K562 (cell line): Measurements from ENCODE around the gene FYB1. TPM values are rescaled to one million over a fixed set of nuclear protein-coding genes. Genes with fewer than 3 reads are reported as not detected.

ENCODE experiments used
- DPF2 ChIP-seq: fragments of 450-650 bp; IDR thresholded peaks from 2 replicates; pipeline ENCODE4 v1.6.1; 2016
- ELF2 ChIP-seq: fragments of 250-450 bp; sonication (Bioruptor Pico); IDR thresholded peaks from 2 replicates; pipeline ENCODE4 v1.5.0; 2021; ENCODE audit warnings: mild to moderate bottlenecking
- EP300 ChIP-seq: IDR thresholded peaks from 2 replicates; pipeline ENCODE4 v1.6.1; 2012; ENCODE audit warnings: low read length, improper control_type of control experiment
- ESRRA ChIP-seq: fragments of 450-650 bp; IDR thresholded peaks from 2 replicates; pipeline ENCODE4 v1.6.1; 2014; ENCODE audit warnings: low read depth, mild to moderate bottlenecking, moderate library complexity, borderline replicate concordance
- FOSL1 ChIP-seq: fragments of 200-800 bp; sonication (Bioruptor generic); conservative IDR thresholded peaks from 2 replicates; pipeline ENCODE4 v1.6.1; 2016; ENCODE audit warnings: missing genetic modification characterization, missing compliant biosample characterization
- HDAC8 ChIP-seq: fragments of 450-650 bp; IDR thresholded peaks from 2 replicates; pipeline ENCODE4 v1.6.1; 2016; ENCODE audit warnings: mild to moderate bottlenecking, missing genetic modification characterization, moderate library complexity, missing compliant biosample characterization
- HLTF ChIP-seq: fragments of 450-650 bp; IDR thresholded peaks from 2 replicates; pipeline ENCODE4 v1.6.1; 2016
- NKRF ChIP-seq: fragments of 450-650 bp; IDR thresholded peaks from 2 replicates; pipeline ENCODE4 v1.6.1; 2016; ENCODE audit warnings: borderline replicate concordance
- NR2C1 ChIP-seq, 2 experiments: fragments of 450-650 bp; IDR thresholded peaks; 2 replicates each; pipeline ENCODE4 v1.6.1; 2017; ENCODE audit warnings: mild to moderate bottlenecking in 2 of 2, antibody characterized with exemption in 1 of 2, inconsistent platforms in 1 of 2, missing compliant biosample characterization in 1 of 2, missing genetic modification characterization in 1 of 2
- NR2C2 ChIP-seq, 2 experiments: fragments of 200-800 bp in 1 of 2; sonication (Bioruptor generic) in 1 of 2; sonication (generic) in 1 of 2; formaldehyde crosslinking in 1 of 2; IDR thresholded peaks; 2 replicates each; pipeline versions ENCODE4 v1.6.1 to v1.8.0; 2016 to 2022; ENCODE audit warnings: mild to moderate bottlenecking in 1 of 2, missing compliant biosample characterization in 1 of 2, missing genetic modification characterization in 1 of 2, missing genetic modification reagents in 1 of 2
- PPARD ChIP-seq: fragments of 250-450 bp; sonication (Bioruptor Pico); IDR thresholded peaks from 2 replicates; pipeline ENCODE4 v1.8.0; 2022; ENCODE audit warnings: inconsistent platforms, mild to moderate bottlenecking, moderate library complexity
- PRMT5 ChIP-seq: sonication (generic); formaldehyde crosslinking; IDR thresholded peaks from 2 replicates; pipeline ENCODE4 v1.5.0; 2020; ENCODE audit warnings: missing genetic modification reagents
- PRPF4 ChIP-seq: fragments of 200-400 bp; formaldehyde crosslinking; IDR thresholded peaks from one replicate; pipeline ENCODE4 v1.6.1; 2017; ENCODE audit warnings: low read length, low read depth, mild to moderate bottlenecking; ENCODE audit not compliant: insufficient read depth, poor library complexity, severe bottlenecking
- PYGO2 ChIP-seq: fragments of 450-650 bp; IDR thresholded peaks from 2 replicates; pipeline ENCODE4 v1.6.1; 2016; ENCODE audit warnings: mild to moderate bottlenecking, missing genetic modification characterization, moderate library complexity, missing compliant biosample characterization
- THAP12 ChIP-seq: fragments of 250-450 bp; sonication (Bioruptor Pico); IDR thresholded peaks from 2 replicates; pipeline ENCODE4 v1.9.0; 2021; ENCODE audit warnings: mild to moderate bottlenecking, inconsistent platforms
- ZFP91 ChIP-seq: sonication (generic); formaldehyde crosslinking; IDR thresholded peaks from 2 replicates; pipeline ENCODE4 v1.8.0; 2022; ENCODE audit warnings: mild to moderate bottlenecking, missing genetic modification reagents
- ZNF143 ChIP-seq: sonication (generic); formaldehyde crosslinking; IDR thresholded peaks from 2 replicates; pipeline ENCODE4 v1.9.0; 2022; ENCODE audit warnings: mild to moderate bottlenecking, missing genetic modification reagents
- ZNF24 ChIP-seq: fragments of 450-650 bp; IDR thresholded peaks from 2 replicates; pipeline ENCODE4 v1.6.1; 2016
- ZNF766 ChIP-seq: fragments of 200-800 bp; sonication (Bioruptor generic); conservative IDR thresholded peaks from 2 replicates; pipeline ENCODE4 v1.6.1; 2016; ENCODE audit warnings: missing genetic modification characterization, missing compliant biosample characterization
- ZNF778 ChIP-seq: fragments of 450-650 bp; formaldehyde crosslinking; IDR thresholded peaks from 2 replicates; pipeline ENCODE4 v1.4.0; 2020; ENCODE audit warnings: mild to moderate bottlenecking, moderate library complexity
- polyA plus RNA-seq, 8 experiments: library from polyadenylated mRNA; depleted of rRNA in 4 of 8; stranded (reverse) in 5 of 8; unstranded in 3 of 8; fragments of >200 nt; fragmentation: Nextera tagmentation in 2 of 8; fragmentation: Illumina TruSeq in 1 of 8; extraction: Ambion mirVana in 2 of 8; extraction: Trizol in 1 of 8; gene quantifications; 2 replicates each; pipeline versions ENCODE4 v1.2.1 to v1.2.3, GENCODE V29; 2011 to 2014; ENCODE audit warnings: inconsistent platforms in 1 of 8, missing spikeins in 1 of 8
- total RNA-seq, 7 experiments: library from RNA; depleted of rRNA in 6 of 7; stranded (reverse); fragments of >200 nt in 6 of 7; fragmentation: Illumina TruSeq in 2 of 7; extraction: Trizol in 2 of 7; gene quantifications; 2 replicates each; pipeline versions ENCODE4 v1.2.1 to v1.2.3, GENCODE V29; 2011 to 2021; ENCODE audit warnings: low replicate concordance in 1 of 7
- TF ChIP-seq, protein P1 (sequence below), 2 experiments: IDR thresholded peaks; 2 replicates each; pipeline ENCODE4 v1.6.1; 2012; ENCODE audit warnings: improper control_type of control experiment in 2 of 2, low read depth in 2 of 2, low read length in 2 of 2, borderline replicate concordance in 1 of 2

The FYB1 gene
- total and polyA plus RNA-seq, 9 of the 15 experiments (the other 6 are each of a cell fraction or from before 2014, with no cell fraction given): 4.7 to 31.5 (median 9.7) TPM

DNA sequence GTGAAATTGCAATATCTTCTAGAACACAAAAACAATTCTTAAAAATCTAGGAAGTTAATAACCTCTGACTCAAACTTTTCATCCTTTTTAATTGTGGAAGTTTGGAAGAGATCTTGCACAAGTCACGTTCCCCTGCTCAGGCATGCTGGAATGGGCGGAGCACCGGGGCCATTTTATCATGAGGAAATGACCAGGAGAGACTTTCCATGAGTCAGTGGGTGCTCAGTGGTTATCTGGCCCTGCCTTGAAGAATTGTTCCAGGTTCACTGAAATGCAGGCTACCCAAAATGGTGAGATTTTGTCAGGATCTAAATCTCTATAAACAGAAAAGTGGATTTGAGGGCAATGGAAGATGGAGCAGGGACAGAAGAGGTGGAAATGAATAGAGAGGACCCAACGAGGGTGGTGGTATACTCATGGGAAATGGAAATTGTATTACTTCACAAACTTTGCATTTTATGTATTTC is 61.2 kb downstream of the FYB1 start (continued):
- TF ChIP-seq THAP12 (CRISPR knock-in tag) (no peak), PYGO2 (tag) (no peak), PRMT5 (CRISPR knock-in tag) (no peak), ZNF766 (0 out of 2 replicates have a peak, but pooled peaks have one; percentile 7), NR2C2 (CRISPR knock-in tag; IDR thresholded peaks at IDR 0.05) (no peak), NR2C2 (tag; IDR thresholded peaks at IDR 0.05) (0 out of 2 replicates have a peak, but pooled peaks have one; percentile 55), ESRRA (no peak; the same call in 1 of the 2 replicates), HDAC8 (no peak), DPF2 (peak; percentile 87), ELF2 (no peak), EP300 (peak; percentile 77; the same call in 1 of the 2 replicates), HLTF (no peak), ZNF778 (CRISPR knock-in tag) (no peak), ZFP91 (CRISPR knock-in tag) (no peak), ZNF24 (no peak), PRPF4 (no peak), FOSL1 (tag) (peak; percentile 93), PPARD (CRISPR knock-in tag) (no peak), NKRF (no peak), ZNF143 (CRISPR knock-in tag) (no peak), NR2C1 (IDR thresholded peaks at IDR 0.05) (no peak), NR2C1 (tag; IDR thresholded peaks at IDR 0.05) (no peak)
- TF ChIP-seq, protein P1, sequence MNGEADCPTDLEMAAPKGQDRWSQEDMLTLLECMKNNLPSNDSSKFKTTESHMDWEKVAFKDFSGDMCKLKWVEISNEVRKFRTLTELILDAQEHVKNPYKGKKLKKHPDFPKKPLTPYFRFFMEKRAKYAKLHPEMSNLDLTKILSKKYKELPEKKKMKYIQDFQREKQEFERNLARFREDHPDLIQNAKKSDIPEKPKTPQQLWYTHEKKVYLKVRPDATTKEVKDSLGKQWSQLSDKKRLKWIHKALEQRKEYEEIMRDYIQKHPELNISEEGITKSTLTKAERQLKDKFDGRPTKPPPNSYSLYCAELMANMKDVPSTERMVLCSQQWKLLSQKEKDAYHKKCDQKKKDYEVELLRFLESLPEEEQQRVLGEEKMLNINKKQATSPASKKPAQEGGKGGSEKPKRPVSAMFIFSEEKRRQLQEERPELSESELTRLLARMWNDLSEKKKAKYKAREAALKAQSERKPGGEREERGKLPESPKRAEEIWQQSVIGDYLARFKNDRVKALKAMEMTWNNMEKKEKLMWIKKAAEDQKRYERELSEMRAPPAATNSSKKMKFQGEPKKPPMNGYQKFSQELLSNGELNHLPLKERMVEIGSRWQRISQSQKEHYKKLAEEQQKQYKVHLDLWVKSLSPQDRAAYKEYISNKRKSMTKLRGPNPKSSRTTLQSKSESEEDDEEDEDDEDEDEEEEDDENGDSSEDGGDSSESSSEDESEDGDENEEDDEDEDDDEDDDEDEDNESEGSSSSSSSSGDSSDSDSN (IDR thresholded peaks at IDR 0.05; ENCODE audit: borderline replicate concordance in 1 of 2, low read depth in 2 of 2, low read length in 2 of 2): 0 out of 4 replicates have a peak, but pooled peaks of 1 of the 2 experiments have one; percentile 34
